HFF-Myc (cell line): ENCODE data around the gene VASP.
A peak's percentile ranks its signal among the peaks of the same experiment; 100 is the strongest.

Source experiments
- DNase-seq: peaks from one replicate; pipeline ENCODE4 v3.0.0-alpha.2; 2011; ENCODE audit warnings: low read depth; ENCODE audit errors: extremely low read depth
- H3K4me3 ChIP-seq: replicated peaks from 2 replicates; pipeline ENCODE4 v1.5.1; 2011; ENCODE audit warnings: low read depth, mild to moderate bottlenecking, control low read depth, low read length
- CTCF ChIP-seq: IDR thresholded peaks from 2 replicates; pipeline ENCODE4 v1.5.1; 2012; ENCODE audit warnings: mild to moderate bottlenecking, low read depth, low read length, control low read depth; ENCODE audit errors: missing control alignments

VASP gene

GRCh38 chr19:45517238-45517637 is 10.0 kb downstream of the VASP start:
- DNase-seq = no peak
- no peak for TF ChIP-seq CTCF
- no peak overlapping the region for H3K4me3 ChIP-seq

GRCh38 chr19:45517641-45518468 is 10.6 kb downstream of the VASP start:
- no peak for DNase-seq
- no peak overlapping the region for H3K4me3 ChIP-seq
- TF ChIP-seq CTCF = no peak

- no peak overlapping the region for H3K4me3 ChIP-seq
- DNase-seq = no peak
- TF ChIP-seq CTCF = no peak
Measured at GRCh38 chr19:45518469-45518826, 11.2 kb downstream of the VASP start.

GRCh38 chr19:45522010-45522941 is 15.0 kb downstream of the VASP start:
- no peak overlapping the region for H3K4me3 ChIP-seq
- no peak for DNase-seq
- no peak for TF ChIP-seq CTCF

- peak; percentile 84 for TF ChIP-seq CTCF
- DNase-seq = peak; percentile 67
- no peak overlapping the region for H3K4me3 ChIP-seq
Measured at GRCh38 chr19:45523642-45524256, 16.5 kb downstream of the VASP start.

GRCh38 chr19:45524575-45525129 is 17.4 kb downstream of the VASP start:
- DNase-seq = no peak
- no peak overlapping the region for H3K4me3 ChIP-seq
- no peak for TF ChIP-seq CTCF
